ENCODE results near the gene ZBTB20. TPM values are rescaled to one million over a fixed set of nuclear protein-coding genes. Genes with fewer than 3 reads are reported as not detected.

ZBTB20 gene
- total RNA-seq, 1 donor from 2014 or later: 32.5 TPM

GRCh38 chr3:114439284-114439683, 707.8 kb downstream of the ZBTB20 start:
- H3K4me3 ChIP-seq (ENCODE audit: low read depth, low read length): no peak overlapping the region
- no peak for DNase-seq (ENCODE audit: low read depth)
- H3K27me3 ChIP-seq (ENCODE audit: control insufficient read depth, insufficient read depth, low read length): no peaks in the 10 kb centered on the region
- TF ChIP-seq, protein P1, sequence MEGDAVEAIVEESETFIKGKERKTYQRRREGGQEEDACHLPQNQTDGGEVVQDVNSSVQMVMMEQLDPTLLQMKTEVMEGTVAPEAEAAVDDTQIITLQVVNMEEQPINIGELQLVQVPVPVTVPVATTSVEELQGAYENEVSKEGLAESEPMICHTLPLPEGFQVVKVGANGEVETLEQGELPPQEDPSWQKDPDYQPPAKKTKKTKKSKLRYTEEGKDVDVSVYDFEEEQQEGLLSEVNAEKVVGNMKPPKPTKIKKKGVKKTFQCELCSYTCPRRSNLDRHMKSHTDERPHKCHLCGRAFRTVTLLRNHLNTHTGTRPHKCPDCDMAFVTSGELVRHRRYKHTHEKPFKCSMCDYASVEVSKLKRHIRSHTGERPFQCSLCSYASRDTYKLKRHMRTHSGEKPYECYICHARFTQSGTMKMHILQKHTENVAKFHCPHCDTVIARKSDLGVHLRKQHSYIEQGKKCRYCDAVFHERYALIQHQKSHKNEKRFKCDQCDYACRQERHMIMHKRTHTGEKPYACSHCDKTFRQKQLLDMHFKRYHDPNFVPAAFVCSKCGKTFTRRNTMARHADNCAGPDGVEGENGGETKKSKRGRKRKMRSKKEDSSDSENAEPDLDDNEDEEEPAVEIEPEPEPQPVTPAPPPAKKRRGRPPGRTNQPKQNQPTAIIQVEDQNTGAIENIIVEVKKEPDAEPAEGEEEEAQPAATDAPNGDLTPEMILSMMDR (IDR thresholded peaks at IDR 0.05; ENCODE audit: insufficient read depth, low read length, poor library complexity, severe bottlenecking): no peak
- H3K36me3 ChIP-seq (ENCODE audit: control insufficient read depth, insufficient read depth, low read length): no peaks in the 10 kb centered on the region

GRCh38 chr3:114437897-114438296, 709.2 kb downstream of the ZBTB20 start:
- TF ChIP-seq, protein P1 (IDR thresholded peaks at IDR 0.05; ENCODE audit: insufficient read depth, low read length, poor library complexity, severe bottlenecking): no peak
- no peak for DNase-seq (ENCODE audit: low read depth)
- no peaks in the 10 kb centered on the region for H3K36me3 ChIP-seq (ENCODE audit: control insufficient read depth, insufficient read depth, low read length)
- H3K4me3 ChIP-seq (ENCODE audit: low read depth, low read length): no peak overlapping the region
- no peaks in the 10 kb centered on the region for H3K27me3 ChIP-seq (ENCODE audit: control insufficient read depth, insufficient read depth, low read length)

GRCh38 chr3:114436182-114436581, 710.9 kb downstream of the ZBTB20 start:
- H3K27me3 ChIP-seq (ENCODE audit: control insufficient read depth, insufficient read depth, low read length): no peaks in the 10 kb centered on the region
- no peak overlapping the region for H3K4me3 ChIP-seq (ENCODE audit: low read depth, low read length)
- TF ChIP-seq, protein P1 (IDR thresholded peaks at IDR 0.05; ENCODE audit: insufficient read depth, low read length, poor library complexity, severe bottlenecking): no peak
- H3K36me3 ChIP-seq (ENCODE audit: control insufficient read depth, insufficient read depth, low read length): no peaks in the 10 kb centered on the region
- DNase-seq (ENCODE audit: low read depth): no peak

- Histone ChIP-seq H3K4me3 (ENCODE audit: low read depth, low read length) (no peak overlapping the region), H3K27me3 (ENCODE audit: control insufficient read depth, insufficient read depth, low read length) (no peaks in the 10 kb centered on the region), H3K36me3 (ENCODE audit: control insufficient read depth, insufficient read depth, low read length) (no peaks in the 10 kb centered on the region)
- DNase-seq (ENCODE audit: low read depth): no peak
- TF ChIP-seq, protein P1 (IDR thresholded peaks at IDR 0.05; ENCODE audit: insufficient read depth, low read length, poor library complexity, severe bottlenecking): no peak
These were observed 711.5 kb downstream of the ZBTB20 start for GRCh38 chr3:114435386-114436115.

GRCh38 chr3:114432310-114432709, 714.8 kb downstream of the ZBTB20 start:
- DNase-seq (ENCODE audit: low read depth): no peak
- Histone ChIP-seq H3K4me3 (ENCODE audit: low read depth, low read length) (no peak overlapping the region), H3K27me3 (ENCODE audit: control insufficient read depth, insufficient read depth, low read length) (no peaks in the 10 kb centered on the region), H3K36me3 (ENCODE audit: control insufficient read depth, insufficient read depth, low read length) (no peaks in the 10 kb centered on the region)
- TF ChIP-seq, protein P1 (IDR thresholded peaks at IDR 0.05; ENCODE audit: insufficient read depth, low read length, poor library complexity, severe bottlenecking): no peak
